Measurements from ENCODE around the gene TAF11L14.
"Not testable (repeated sequence)": the region's sequence is repeated elsewhere in the genome, so short reads cannot be mapped to it uniquely, and the experiment has no call there.

TAF11L14 gene

GRCh38 chr5:17634160-17634559 is at the start of gene TAF11L14:
TSS of gene TAF11L14 (plus strand) at chr5:17634460.
- no peak for DNase-seq

- not testable (repeated sequence) for DNase-seq
These were observed 48.6 kb upstream of the TAF11L14 start, which contains the start of gene TAF11L7 for GRCh38 chr5:17585658-17586057. TSS of gene TAF11L7 (minus strand) at chr5:17585758.

GRCh38 chr5:17590860-17591259 is 43.4 kb upstream of the TAF11L14 start, which contains the start of gene TAF11L8:
TSS of gene TAF11L8 (minus strand) at chr5:17590960.
- not testable (repeated sequence) for DNase-seq

DNA sequence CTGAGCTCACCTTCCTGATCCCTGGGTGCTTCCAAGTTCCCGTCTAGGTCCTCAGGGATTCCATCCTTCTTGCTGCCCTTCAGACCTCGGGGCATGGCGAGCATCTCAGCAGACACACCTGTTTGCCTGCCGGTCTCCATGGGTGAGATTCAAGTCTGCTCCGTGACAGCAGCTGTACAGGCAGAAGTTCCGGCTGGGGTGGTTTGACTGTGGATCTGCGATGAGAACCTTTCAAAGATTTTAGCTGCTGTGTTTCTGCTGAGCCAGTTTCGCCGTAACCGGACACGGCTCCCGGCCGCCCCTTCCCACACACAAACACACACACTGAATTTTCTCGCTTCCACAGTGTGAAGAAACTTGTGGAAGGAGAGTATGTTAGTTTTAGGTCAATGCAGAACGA is 40.0 kb upstream of the TAF11L14 start, which contains the start of gene TAF11L9:
Gene TAF11L9 (minus strand): TSS at position 140 of the 400 bp plus-strand sequence.
- DNase-seq = not testable (repeated sequence)

GRCh38 chr5:17597728-17598127 is 36.5 kb upstream of the TAF11L14 start, which contains the start of gene TAF11L10:
TSS of gene TAF11L10 (minus strand) at chr5:17597828.
- not testable (repeated sequence) for DNase-seq

GRCh38 chr5:17603880-17604279 is 30.4 kb upstream of the TAF11L14 start, which contains the start of gene TAF11L11:
TSS of gene TAF11L11 (plus strand) at chr5:17604183.
- not testable (repeated sequence) for DNase-seq

GRCh38 chr5:17604951-17605350 is 29.3 kb upstream of the TAF11L14 start:
- DNase-seq = no peak

- not testable (repeated sequence) for DNase-seq
These were observed 26.8 kb upstream of the TAF11L14 start for GRCh38 chr5:17607461-17607860.

GRCh38 chr5:17610092-17610491 is 24.2 kb upstream of the TAF11L14 start, which contains the start of gene TAF11L12:
TSS of gene TAF11L12 (plus strand) at chr5:17610392.
- not testable (repeated sequence) for DNase-seq

DNA sequence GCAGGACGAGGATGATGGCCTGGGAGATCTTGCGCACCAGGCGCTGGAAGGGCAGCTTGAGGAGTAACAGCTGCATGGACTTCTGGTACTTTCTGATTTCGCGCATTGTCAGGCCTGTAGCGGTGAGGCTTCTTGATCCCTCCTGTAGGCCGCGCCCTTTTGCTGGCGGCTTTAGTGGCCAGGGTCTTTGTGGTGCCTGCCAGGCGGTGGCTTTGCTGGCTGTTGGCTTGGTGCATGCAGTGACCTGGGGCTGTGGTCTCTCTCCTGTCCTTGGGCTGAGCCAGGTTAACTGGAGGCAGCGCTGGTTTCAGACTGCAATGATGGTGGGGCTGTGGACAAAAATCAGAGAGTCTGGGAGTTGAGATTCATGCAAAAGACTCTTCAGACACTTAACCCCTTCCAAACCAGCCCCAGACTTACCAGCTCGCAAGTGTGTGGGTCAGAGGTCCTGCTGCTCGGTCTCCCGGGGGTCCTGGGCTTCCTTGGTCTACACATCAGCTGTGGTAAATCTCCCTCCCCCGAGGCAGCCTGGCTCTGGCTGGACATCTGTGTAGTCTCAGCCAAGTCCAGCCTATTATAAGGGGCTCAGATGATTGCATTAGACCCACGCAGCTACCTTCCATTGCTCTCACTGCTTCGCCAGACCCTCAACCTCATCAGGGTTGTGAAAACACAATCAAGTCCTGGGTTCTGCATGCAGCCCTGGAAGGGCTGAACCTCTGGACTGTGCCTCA is 19.2 kb upstream of the TAF11L14 start:
- no peak for DNase-seq

DNA sequence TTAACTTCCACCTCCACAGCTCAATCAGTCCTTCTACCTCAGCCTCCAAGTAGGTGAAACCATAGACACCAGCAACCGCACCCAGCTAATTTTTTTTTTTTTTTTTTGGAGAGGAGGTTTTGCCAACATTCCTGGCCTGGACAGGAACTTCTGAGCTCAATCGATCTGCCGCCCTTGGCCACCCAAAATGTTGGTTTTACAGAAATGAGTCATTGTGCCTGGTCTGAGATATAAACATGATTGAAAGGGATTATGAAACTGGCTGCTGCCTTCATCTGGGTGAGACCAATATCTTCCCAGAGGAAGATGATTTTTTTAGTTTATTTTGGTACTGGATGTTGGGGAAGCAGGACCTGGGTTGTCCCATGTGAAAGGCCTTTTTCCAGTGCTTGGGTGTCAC is 14.9 kb upstream of the TAF11L14 start:
- no peak for DNase-seq

GRCh38 chr5:17620627-17621026 is 13.6 kb upstream of the TAF11L14 start:
- DNase-seq = no peak

DNA sequence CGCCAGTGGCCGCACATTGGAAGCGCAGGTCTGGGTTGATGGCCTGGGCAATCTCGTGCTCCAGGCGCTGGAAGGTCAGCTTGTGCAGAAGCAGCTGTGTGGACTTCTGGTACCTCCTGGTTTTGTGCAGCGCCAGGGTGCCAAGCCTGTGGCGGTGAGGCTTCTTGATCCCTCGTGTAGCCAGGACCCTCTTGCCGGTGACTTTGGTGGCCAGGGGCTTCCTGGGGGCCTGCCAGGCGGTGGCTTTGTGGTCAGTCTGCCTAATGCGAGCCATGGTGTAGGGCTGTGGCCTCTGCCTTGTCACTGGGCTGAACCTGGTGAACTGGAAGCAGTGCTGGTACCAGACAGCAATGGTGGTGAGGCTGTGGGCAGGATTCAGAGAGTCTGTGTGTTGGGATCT is 8.6 kb upstream of the TAF11L14 start:
- DNase-seq = no peak

DNA sequence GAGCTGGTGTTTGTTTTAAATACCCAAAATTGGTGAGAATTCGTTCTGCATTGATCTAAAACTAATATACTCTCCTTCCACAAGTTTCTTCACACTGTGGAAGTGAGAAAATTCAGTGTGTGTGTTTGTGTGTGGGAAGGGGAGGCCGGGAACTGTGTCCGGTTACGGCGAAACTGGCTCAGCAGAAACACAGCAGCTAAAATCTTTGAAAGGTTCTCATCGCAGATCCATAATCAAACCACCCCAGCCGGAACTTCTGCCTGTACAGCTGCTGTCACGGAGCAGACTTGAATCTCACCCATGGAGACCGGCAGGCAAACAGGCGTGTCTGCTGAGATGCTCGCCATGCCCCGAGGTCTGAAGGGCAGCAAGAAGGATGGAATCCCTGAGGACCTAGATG is 2.5 kb upstream of the TAF11L14 start, which contains the start of gene TAF11L13:
Gene TAF11L13 (plus strand): TSS at position 301 of the 400 bp plus-strand sequence.
- not testable (repeated sequence) for DNase-seq

DNA sequence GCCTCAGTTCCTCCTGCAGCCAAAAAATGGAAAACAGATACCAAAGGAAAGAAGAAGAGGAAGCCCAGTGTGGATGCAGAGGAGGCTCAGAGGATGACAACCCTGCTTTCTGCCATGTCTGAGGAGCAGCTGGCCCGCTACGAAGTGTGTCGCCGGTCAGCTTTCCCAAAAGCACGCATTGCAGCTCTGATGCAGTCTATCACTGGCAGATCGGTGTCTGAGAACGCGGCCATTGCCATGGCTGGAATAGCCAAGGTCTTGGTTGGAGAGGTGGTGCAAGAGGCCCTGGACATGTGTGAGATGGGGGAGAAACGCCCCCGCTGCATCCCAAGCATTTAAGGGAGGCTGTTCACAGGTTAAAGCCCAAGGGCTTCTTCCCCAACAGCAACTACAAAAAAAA is 15.0 kb downstream of the TAF11L14 start:
- not testable (repeated sequence) for DNase-seq

DNA sequence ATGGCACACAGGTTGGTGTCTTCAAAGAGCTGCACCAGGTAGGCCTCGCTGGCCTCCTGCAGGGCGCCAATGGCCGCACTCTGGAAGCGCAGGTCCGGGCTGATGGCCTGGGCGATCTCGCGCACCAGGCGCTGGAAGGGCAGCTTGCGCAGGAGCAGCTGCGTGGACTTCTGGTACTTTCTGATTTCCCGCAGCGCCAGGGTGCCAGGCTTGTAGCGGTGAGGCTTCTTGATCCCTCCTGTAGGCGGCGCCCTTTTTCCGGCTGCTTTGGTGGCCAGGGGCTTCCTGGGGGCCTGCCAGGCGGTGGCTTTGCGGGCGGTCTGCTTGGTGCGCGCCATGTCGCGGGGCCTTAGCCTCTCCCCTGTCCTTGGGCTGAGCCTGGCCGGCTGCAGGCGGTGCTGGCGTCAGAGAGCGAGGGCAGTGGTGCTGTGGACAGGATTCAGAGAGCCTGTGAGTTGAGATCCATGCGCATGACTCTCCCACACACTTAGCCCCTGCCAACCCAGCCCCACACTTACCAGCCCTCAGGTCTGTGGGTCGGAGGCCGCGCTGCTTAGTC is 21.0 kb downstream of the TAF11L14 start:
- not testable (repeated sequence) for DNase-seq

GRCh38 chr5:17655921-17656320 is 21.7 kb downstream of the TAF11L14 start:
- no peak for DNase-seq

DNA sequence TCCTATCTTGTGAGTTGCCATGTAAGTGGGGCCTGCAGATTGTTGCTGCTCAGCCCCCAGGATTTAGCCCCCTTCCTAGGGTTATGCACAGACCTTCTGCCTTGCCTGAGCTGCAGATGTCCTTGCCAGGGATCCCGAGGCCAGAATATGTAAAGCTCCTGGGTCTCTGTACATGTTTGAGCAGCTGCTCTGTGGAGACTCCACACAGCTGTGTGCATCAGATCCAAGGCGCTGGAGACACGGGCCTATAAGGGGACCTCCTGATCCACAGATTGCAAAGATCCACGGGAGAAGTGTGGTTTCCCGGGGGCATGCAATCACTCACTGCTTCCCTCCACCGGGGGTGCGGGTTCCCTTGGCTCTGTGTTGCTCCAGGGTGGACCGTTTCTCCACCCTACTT is 28.9 kb downstream of the TAF11L14 start:
- DNase-seq = no peak

DNA sequence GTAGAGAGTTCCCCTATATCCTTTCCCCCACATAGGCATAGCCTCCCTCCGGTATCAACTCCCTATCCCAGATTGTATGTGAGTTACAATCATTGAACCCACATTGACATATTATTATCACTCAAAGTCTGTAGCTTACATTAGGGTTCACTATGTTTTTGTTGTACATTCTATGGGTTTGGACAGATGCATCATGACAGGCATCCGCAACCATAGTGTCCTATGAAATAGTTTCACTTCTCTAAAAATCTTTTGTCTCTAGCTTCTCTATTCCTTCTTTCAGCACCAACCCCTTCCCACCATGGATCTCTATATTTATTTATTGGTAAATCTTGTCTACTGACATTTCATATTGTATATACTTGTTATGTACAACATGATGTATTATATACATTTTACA is 31.6 kb downstream of the TAF11L14 start:
- DNase-seq = no peak

DNA sequence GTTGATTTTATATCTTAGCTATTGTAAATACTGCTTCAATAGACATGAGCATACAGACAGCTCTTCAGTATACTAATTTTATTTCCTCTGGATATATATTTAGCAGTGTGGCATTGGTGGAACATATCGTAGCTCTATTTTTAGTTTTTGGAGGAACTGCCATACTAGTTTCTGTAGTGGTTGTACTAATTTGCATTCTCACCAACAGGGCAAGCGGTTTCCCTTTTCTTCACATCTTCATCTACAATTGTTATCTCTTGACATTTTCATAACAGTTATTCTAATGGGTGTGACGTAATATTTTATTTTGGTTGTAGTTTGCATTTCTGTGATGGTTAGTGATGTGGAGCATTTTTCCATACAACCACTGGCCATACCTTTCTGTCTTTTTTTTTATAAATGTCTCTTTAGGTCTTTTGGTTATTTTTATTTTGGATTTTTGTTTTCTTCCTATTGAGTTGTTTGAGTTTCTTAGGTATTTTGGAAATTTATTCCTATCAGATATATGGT is 32.5 kb downstream of the TAF11L14 start:
- DNase-seq = no peak

- DNase-seq = no peak
These were observed 36.1 kb downstream of the TAF11L14 start for GRCh38 chr5:17670353-17670752.

DNA sequence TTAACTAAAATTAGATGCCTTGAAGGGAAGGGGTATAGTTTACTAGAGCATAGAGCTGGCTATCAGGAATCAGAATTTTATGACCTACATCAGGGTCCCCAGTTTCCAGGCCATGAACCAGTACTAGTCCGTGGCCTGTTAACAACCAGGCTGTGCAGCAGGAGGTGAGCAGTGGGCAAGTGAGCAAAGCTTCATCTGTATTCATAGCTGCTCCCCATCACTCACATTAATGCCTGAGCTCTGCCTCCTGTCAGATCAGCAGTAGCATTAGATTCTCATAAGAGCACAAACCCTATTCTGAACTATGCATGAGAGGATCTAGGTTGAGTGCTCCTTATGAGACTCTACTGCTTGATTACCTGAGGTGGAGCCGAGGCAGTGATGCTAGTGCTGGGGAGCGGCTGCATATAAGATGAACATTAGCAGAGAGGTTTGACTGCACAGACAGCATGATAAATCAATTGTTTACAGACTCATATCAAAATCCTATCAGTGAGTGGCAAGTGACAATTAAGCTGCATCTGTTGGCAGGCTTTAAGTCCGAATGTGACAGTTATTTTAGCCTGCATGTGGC is 44.6 kb downstream of the TAF11L14 start:
- DNase-seq = no peak

GRCh38 chr5:17679597-17680203 is 45.4 kb downstream of the TAF11L14 start:
- DNase-seq = no peak

Measured in stimulated activated CD4-positive, alpha-beta T cell treated with anti-CD3 and anti-CD28 coated beads, Interleukin-4, amount 100 ng/mL, for 24 hours (primary cell).